ENCODE data around the gene CLMP.

Gene CLMP

GRCh38 chr11:123086305-123086704 lies 108.7 kb downstream of the CLMP start:
- no peak for DNase-seq (ENCODE audit: low read depth in 1 of 2, low spot score in 1 of 2)

- no peak for DNase-seq (ENCODE audit: low read depth in 1 of 2, low spot score in 1 of 2)
Measured at GRCh38 chr11:123085497-123085896, 109.6 kb downstream of the CLMP start.

GRCh38 chr11:123084454-123084853 lies 110.6 kb downstream of the CLMP start:
- DNase-seq (ENCODE audit: low read depth in 1 of 2, low spot score in 1 of 2) = no peak

GRCh38 chr11:123083623-123084029 lies 111.4 kb downstream of the CLMP start:
- peak in 1 of 2 donors; percentile 67 for DNase-seq (ENCODE audit: low read depth in 1 of 2, low spot score in 1 of 2)

- DNase-seq (ENCODE audit: low read depth in 1 of 2, low spot score in 1 of 2) = no peak
Measured at GRCh38 chr11:123082977-123083376, 112.1 kb downstream of the CLMP start.

GRCh38 chr11:123080015-123080414 lies 115.0 kb downstream of the CLMP start:
- no peak for DNase-seq (ENCODE audit: low read depth in 1 of 2, low spot score in 1 of 2)

GRCh38 chr11:123076484-123076883 lies 118.6 kb downstream of the CLMP start:
- DNase-seq (ENCODE audit: low read depth in 1 of 2, low spot score in 1 of 2) = no peak

- DNase-seq (ENCODE audit: low read depth in 1 of 2, low spot score in 1 of 2) = no peak
Measured at GRCh38 chr11:123073343-123074057, 121.5 kb downstream of the CLMP start.

- no peak for DNase-seq (ENCODE audit: low read depth in 1 of 2, low spot score in 1 of 2)
Measured at GRCh38 chr11:123072762-123073161, 122.3 kb downstream of the CLMP start.

- no peak for DNase-seq (ENCODE audit: low read depth in 1 of 2, low spot score in 1 of 2)
Measured at GRCh38 chr11:123072332-123072761, 122.7 kb downstream of the CLMP start.

GRCh38 chr11:123069908-123070821 lies 124.9 kb downstream of the CLMP start:
- no peak for DNase-seq (ENCODE audit: low read depth in 1 of 2, low spot score in 1 of 2)

GRCh38 chr11:123065621-123066020 lies 129.4 kb downstream of the CLMP start:
- no peak for DNase-seq (ENCODE audit: low read depth in 1 of 2, low spot score in 1 of 2)

- no peak for DNase-seq (ENCODE audit: low read depth in 1 of 2, low spot score in 1 of 2)
Measured at GRCh38 chr11:123063826-123064657, 131.0 kb downstream of the CLMP start.

- DNase-seq (ENCODE audit: low read depth in 1 of 2, low spot score in 1 of 2) = no peak
Measured at GRCh38 chr11:123062892-123063825, 131.9 kb downstream of the CLMP start.

GRCh38 chr11:123062158-123062891 lies 132.7 kb downstream of the CLMP start:
- DNase-seq (ENCODE audit: low read depth in 1 of 2, low spot score in 1 of 2) = peak; percentile 99 to 100

- DNase-seq (ENCODE audit: low read depth in 1 of 2, low spot score in 1 of 2) = peak; percentile 56 to 74
Measured at GRCh38 chr11:123061403-123062157, 133.5 kb downstream of the CLMP start, which contains the start of gene HSPA8. TSS of gene HSPA8 (minus strand) at chr11:123062136. CDS start at chr11:123061324, 812 bp downstream.

GRCh38 chr11:123060277-123061000 lies 134.6 kb downstream of the CLMP start:
- DNase-seq (ENCODE audit: low read depth in 1 of 2, low spot score in 1 of 2) = no peak
